Measurements from ENCODE around the gene NSD1.

The NSD1 gene

DNA sequence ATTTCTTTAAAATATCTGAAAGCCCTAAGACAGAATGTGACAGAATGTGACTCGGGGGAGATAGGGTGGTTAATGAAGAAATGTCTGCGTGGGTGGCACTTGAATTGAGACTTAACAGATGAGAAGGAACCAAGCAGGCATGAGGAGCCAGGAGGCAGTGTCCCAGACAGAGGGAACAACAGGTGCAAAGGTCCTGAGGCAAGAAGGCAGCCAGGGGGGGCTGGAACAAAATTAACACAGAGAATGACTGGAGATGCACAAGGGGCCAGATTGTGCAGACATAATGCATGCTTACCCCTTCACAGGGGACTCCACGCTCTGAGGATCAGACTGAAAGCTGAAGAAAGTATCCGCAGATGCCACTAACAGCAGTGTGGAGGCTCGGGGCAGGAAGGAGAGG lies 216.2 kb downstream of the NSD1 start:
- TF ChIP-seq CTCF (IDR thresholded peaks at IDR 0.05), result no peak
